Adrenal gland (tissue), 5 donors: Measurements from ENCODE around the gene ADCK1.

Experiments used
- CTCF ChIP-seq, 6 experiments: fragments of 450-650 bp in 4 of 6; fragments of 200-600 bp in 2 of 6; sonication (generic) in 1 of 6; IDR thresholded peaks; 1 replicate in 5 of 6; 2 replicates in 1 of 6; pipeline versions ENCODE4 v1.5.1 to v1.8.0; 2016 to 2021; ENCODE audit warnings: antibody characterized with exemption in 6 of 6, mild to moderate bottlenecking in 2 of 6, moderate library complexity in 1 of 6
- POLR2A ChIP-seq, 2 donors: fragments of 450-650 bp; IDR thresholded peaks; one replicate each; pipeline ENCODE4 v1.6.1; 2017; ENCODE audit warnings: antibody characterized with exemption in 2 of 2, mild to moderate bottlenecking in 2 of 2, moderate library complexity in 1 of 2
- donor health status: DM: no; HTN: no; CAD: no.

- TF ChIP-seq CTCF (IDR thresholded peaks at IDR 0.05): no peak
- TF ChIP-seq POLR2A (IDR thresholded peaks at IDR 0.05): no peak
These were observed 5.8 kb downstream of the ADCK1 start for GRCh38 chr14:77805706-77806105.
